Transverse colon (tissue), 4 donors: Measurements from ENCODE around the gene SLC35F5. TPM values are rescaled to one million over a fixed set of nuclear protein-coding genes. Genes with fewer than 3 reads are reported as not detected.
"Not testable (repeated sequence)": the region's sequence is repeated elsewhere in the genome, so short reads cannot be mapped to it uniquely, and the experiment has no call there.

Source experiments
- DNase-seq: peaks from one replicate; pipeline ENCODE4 v3.0.0-alpha.2; 2019
- H3K27ac ChIP-seq, 4 donors: fragments of 200-600 bp; sonication (generic); 2 replicates each; pipeline ENCODE4 v1.5.1; 2016 to 2018; ENCODE audit warnings: inconsistent platforms in 4 of 4
- H3K27me3 ChIP-seq: fragments of 200-600 bp; sonication (generic); 2 replicates; pipeline ENCODE4 v1.5.1; 2017; ENCODE audit warnings: inconsistent platforms
- H3K36me3 ChIP-seq, 4 donors: fragments of 200-600 bp; sonication (generic); 2 replicates each; pipeline ENCODE4 v1.5.1; 2017 to 2019; ENCODE audit warnings: inconsistent platforms in 4 of 4
- H3K4me1 ChIP-seq, 4 donors: fragments of 200-600 bp; sonication (generic); 2 replicates each; pipeline ENCODE4 v1.5.1; 2017 to 2020; ENCODE audit warnings: inconsistent platforms in 4 of 4
- H3K4me3 ChIP-seq, 4 donors: fragments of 200-600 bp; sonication (generic); 1 replicate in 1 of 4; 2 replicates in 3 of 4; pipeline versions ENCODE4 v1.5.1 to v1.6.1; 2017 to 2019; ENCODE audit warnings: inconsistent platforms in 4 of 4
- H3K9me3 ChIP-seq, 2 donors: fragments of 200-600 bp; sonication (generic); 2 replicates each; pipeline ENCODE4 v1.5.1; 2017 to 2019; ENCODE audit warnings: inconsistent platforms in 2 of 2
- EP300 ChIP-seq: sonication (generic); formaldehyde crosslinking; IDR thresholded peaks from one replicate; pipeline ENCODE4 v1.6.1; 2017; ENCODE audit warnings: antibody characterized with exemption, low read depth
- POLR2A ChIP-seq: fragments of 450-650 bp; IDR thresholded peaks from one replicate; pipeline ENCODE4 v1.6.1; 2016; ENCODE audit warnings: antibody characterized with exemption, mild to moderate bottlenecking, moderate library complexity
- POLR2AphosphoS5 ChIP-seq, 3 donors: sonication (generic); formaldehyde crosslinking; IDR thresholded peaks; one replicate each; pipeline ENCODE4 v1.6.1; 2016; ENCODE audit warnings: antibody characterized with exemption in 3 of 3
- WGBS, 2 donors: methylation state at CpG; one replicate each; pipeline ENCODE4 v1.1.5; 2018; ENCODE audit warnings: low coverage in 1 of 2; 5-methylcytosine and 5-hydroxymethylcytosine counted together
- in situ Hi-C, 4 donors: fragments of 200-750 bp; cut with MboI; loops; one replicate each; pipeline versions ENCODE4 v1.15.0 to v1.15.1; 2017; ENCODE audit warnings: low sequenced_read_pairs in 3 of 4, low pct_ligation_motif_present in 1 of 4, low pct_unique_long_range_greater_than_20kb in 1 of 4
- intact Hi-C: fragments of 100-400 bp; cut with DNase I; formaldehyde crosslinking; loops from one replicate; pipeline ENCODE4 v1.15.1; 2023; ENCODE audit warnings: low total_unique reads
- total RNA-seq, 4 donors: library from RNA; depleted of rRNA; stranded (reverse); fragments of >200 nt; gene quantifications; one replicate each; pipeline ENCODE4 v1.1.0, GENCODE V29; 2016
- TF ChIP-seq, protein P1 (sequence below), 5 experiments: fragments of 200-600 bp in 3 of 5; fragments of 450-650 bp in 2 of 5; sonication (generic) in 3 of 5; IDR thresholded peaks; 1 replicate in 2 of 5; 2 replicates in 3 of 5; pipeline ENCODE4 v1.5.1; 2016 to 2017; ENCODE audit warnings: antibody characterized with exemption in 5 of 5, inconsistent platforms in 3 of 5, mild to moderate bottlenecking in 2 of 5, moderate library complexity in 1 of 5

SLC35F5 gene
- total RNA-seq, 4 donors from 2014 or later, result 83.2 to 165 (median 128) TPM

DNA sequence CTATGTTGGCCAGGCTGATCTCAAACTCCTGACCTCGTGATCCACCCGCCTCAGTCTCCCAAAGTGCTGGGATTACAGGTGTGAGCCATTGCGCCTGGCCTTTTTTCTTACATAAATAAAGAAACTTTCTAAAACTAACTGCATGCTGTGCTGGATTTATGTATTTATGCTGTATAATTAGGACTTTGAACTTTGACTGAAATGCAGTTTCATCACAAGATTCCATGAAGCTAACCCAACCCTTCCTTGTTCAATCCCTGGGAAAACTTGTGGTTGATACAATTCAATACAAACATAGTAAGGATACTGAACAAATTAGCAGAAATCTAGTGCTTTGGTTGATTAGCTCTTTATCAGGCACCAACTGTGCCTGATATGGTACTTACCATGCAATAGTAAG is 20.9 kb upstream of the SLC35F5 start:
- intact Hi-C loops, result no loop called here
- in situ Hi-C loops, result no loop called here
- H3K36me3 ChIP-seq, result no peaks in the 10 kb centered on the region
- peak overlapping the region; percentile 39 to 64 (median 59) for H3K27ac ChIP-seq
- H3K4me3 ChIP-seq, result no peak overlapping the region
- H3K4me1 ChIP-seq, result peaks cover 0 to 7% (median 2%) of the 10 kb centered on the region in 4 donors
- TF ChIP-seq, protein P1, sequence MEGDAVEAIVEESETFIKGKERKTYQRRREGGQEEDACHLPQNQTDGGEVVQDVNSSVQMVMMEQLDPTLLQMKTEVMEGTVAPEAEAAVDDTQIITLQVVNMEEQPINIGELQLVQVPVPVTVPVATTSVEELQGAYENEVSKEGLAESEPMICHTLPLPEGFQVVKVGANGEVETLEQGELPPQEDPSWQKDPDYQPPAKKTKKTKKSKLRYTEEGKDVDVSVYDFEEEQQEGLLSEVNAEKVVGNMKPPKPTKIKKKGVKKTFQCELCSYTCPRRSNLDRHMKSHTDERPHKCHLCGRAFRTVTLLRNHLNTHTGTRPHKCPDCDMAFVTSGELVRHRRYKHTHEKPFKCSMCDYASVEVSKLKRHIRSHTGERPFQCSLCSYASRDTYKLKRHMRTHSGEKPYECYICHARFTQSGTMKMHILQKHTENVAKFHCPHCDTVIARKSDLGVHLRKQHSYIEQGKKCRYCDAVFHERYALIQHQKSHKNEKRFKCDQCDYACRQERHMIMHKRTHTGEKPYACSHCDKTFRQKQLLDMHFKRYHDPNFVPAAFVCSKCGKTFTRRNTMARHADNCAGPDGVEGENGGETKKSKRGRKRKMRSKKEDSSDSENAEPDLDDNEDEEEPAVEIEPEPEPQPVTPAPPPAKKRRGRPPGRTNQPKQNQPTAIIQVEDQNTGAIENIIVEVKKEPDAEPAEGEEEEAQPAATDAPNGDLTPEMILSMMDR (IDR thresholded peaks at IDR 0.05), result no peak
- TF ChIP-seq POLR2AphosphoS5 (IDR thresholded peaks at IDR 0.05) (peak in 1 of 3 donors; percentile 25), POLR2A (no peak), EP300 (no peak)
- no peaks in the 10 kb centered on the region for H3K27me3 ChIP-seq
- DNase-seq, result no peak
- 53 to 65% methylated on average over 3 of the region's 3 CpGs for WGBS, 2 donors
- H3K9me3 ChIP-seq, result no peaks in the 10 kb centered on the region

DNA sequence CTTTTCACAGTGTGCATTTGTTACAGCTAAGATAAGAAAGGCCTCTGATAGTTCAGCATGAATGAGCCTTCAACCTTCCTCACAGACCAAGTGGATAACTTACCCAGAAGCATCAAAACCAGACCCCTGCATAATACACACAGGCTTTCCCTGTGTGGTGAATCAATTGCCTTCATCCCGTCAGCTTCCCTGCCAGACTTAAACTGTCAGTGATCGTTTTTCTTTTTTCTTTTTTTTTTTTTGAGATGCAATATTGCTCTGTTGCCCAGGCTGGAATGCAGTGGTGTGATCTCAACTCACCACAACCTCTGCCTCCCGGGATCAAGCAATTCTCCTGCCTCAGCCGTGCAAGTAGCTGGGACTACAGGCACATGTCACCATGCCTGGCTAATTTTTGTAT is 20.5 kb upstream of the SLC35F5 start:
- intact Hi-C loops, result no loop called here
- Histone ChIP-seq H3K9me3 (no peaks in the 10 kb centered on the region), H3K4me1 (peaks cover 0 to 7% (median 2%) of the 10 kb centered on the region in 4 donors), H3K36me3 (no peaks in the 10 kb centered on the region), H3K27me3 (no peaks in the 10 kb centered on the region), H3K4me3 (no peak overlapping the region), H3K27ac (peak overlapping the region; percentile 39 to 64 (median 59))
- TF ChIP-seq POLR2A, result no peak
- no peak for TF ChIP-seq POLR2AphosphoS5 (IDR thresholded peaks at IDR 0.05)
- TF ChIP-seq, protein P1 (IDR thresholded peaks at IDR 0.05), result no peak
- TF ChIP-seq EP300, result no peak
- in situ Hi-C loops, result no loop called here
- no peak for DNase-seq
- 37 to 58% methylated on average over 3 to 4 of the region's 4 CpGs for WGBS, 2 donors

- in situ Hi-C loops, result loop anchor here in 2 of 4 donors (25.0 kb wide), 3 partner anchors 138 to 763 kb away; no protein-coding TSS in a partner anchor
- H3K9me3 ChIP-seq, H3K4me3 ChIP-seq, DNase-seq, intact Hi-C loops, H3K27me3 ChIP-seq, H3K36me3 ChIP-seq, H3K4me1 ChIP-seq, H3K27ac ChIP-seq: not testable (repeated sequence)
- WGBS, 2 donors, result 61 to 75% methylated on average over 3 to 6 of the region's 6 CpGs
Measured at GRCh38 chr2:113774616-113775015, 18.2 kb upstream of the SLC35F5 start.

DNA sequence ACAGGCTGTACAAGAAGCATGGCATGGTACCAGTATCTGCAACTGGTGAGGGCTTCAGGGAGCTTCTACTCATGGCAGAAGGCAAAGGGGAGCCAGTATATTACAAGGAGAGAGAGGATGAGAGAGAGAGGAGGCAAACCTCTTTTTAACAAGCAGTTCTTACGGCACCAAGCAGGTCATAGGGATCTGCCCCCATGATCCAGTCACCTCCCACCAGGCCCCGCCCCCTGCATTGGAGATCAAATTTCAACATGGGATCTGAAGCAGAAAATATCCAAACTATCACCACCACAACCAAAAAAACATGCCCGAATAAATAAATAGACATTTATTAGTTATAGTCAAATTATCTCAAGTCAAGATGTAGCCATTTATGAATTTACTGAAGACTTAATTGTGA is 14.5 kb upstream of the SLC35F5 start:
- in situ Hi-C loops, result loop anchor here in 2 of 4 donors (25.0 kb wide), 3 partner anchors 141 to 766 kb away; no protein-coding TSS in a partner anchor

More for the DNA sequence above, 14.5 kb upstream of the SLC35F5 start:
- no peak overlapping the region for H3K4me3 ChIP-seq
- intact Hi-C loops, result no loop called here
- no peaks in the 10 kb centered on the region for H3K9me3 ChIP-seq
- H3K27me3 ChIP-seq, result no peaks in the 10 kb centered on the region
- 78 to 80% methylated on average over 2 to 3 of the region's 3 CpGs for WGBS, 2 donors
- TF ChIP-seq, protein P1 (IDR thresholded peaks at IDR 0.05), result no peak
- TF ChIP-seq POLR2A, result no peak
- no peak for TF ChIP-seq EP300
- TF ChIP-seq POLR2AphosphoS5 (IDR thresholded peaks at IDR 0.05), result no peak
- H3K4me1 ChIP-seq, result no peaks in the 10 kb centered on the region
- DNase-seq, result no peak
- H3K36me3 ChIP-seq, result no peaks in the 10 kb centered on the region
- no peak overlapping the region for H3K27ac ChIP-seq
